Sciatic nerve (tissue), 2 donors: ENCODE results near the gene SPACDR. TPM values are rescaled to one million over a fixed set of nuclear protein-coding genes. Genes with fewer than 3 reads are reported as not detected.

Experiments used
- ATAC-seq: fragments of 200-7000 bp; cut with Tn5 transposase; one replicate; pipeline ENCODE4 v1.9.1; 2020; ENCODE audit warnings: mild to moderate bottlenecking, moderate library complexity
- DNase-seq: peaks from one replicate; pipeline ENCODE4 v3.0.0-alpha.2; 2020; ENCODE audit warnings: low spot score
- intact Hi-C: fragments of 100-400 bp; cut with DNase I; formaldehyde crosslinking; loops from one replicate; pipeline ENCODE4 v1.14.2; 2022
- total RNA-seq: library from RNA; stranded (reverse); fragmentation: NEBNext Ultra II Directional; extraction: Animal tissue kit (Norgen Biotek cat#: 25700); gene quantifications from one replicate; pipeline ENCODE4 v1.2.1, GENCODE V29; 2021
- donor health status: DM: no; HTN: no; CAD: no.
- donor health status: DM: no; HTN: no; CAD: no.

The SPACDR gene
- total RNA-seq, 1 donor from 2014 or later, result 3.6 TPM

DNA sequence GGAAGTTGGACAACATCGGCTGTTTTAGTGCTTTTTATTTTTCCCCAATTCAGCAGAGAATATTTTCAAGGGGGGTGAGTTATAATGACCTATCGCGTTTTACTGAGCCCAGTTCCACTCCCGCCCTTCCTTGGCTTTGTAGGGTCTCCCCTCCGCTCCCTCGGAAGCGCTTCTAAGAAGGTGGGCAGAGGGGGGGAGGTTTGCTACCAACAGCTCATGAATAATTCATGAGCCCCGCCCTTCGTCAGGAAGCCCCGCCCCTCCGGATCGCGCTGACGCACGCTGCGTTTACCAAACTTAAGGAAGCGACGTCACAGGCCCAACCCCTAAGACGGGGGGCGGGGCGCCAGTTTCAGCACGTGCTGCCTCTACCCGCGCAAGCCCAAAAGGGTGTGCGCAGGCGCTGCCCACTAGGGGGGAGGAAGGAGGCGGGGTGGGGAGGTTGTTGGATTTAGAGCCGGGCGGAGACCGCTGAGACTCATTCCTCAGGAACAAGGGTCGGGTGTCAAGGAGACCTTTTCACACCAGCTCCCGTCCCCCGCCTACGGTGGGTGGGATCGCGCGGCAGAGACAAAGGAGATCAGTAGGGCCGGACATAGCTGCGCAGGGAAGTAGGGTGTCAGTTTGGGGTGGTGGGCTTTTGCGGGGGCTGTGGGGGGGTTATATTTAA is 35.0 kb downstream of the SPACDR start:
- intact Hi-C loops, result no loop called here
- DNase-seq (peak; percentile 100), ATAC-seq (peak; percentile 91)

DNA sequence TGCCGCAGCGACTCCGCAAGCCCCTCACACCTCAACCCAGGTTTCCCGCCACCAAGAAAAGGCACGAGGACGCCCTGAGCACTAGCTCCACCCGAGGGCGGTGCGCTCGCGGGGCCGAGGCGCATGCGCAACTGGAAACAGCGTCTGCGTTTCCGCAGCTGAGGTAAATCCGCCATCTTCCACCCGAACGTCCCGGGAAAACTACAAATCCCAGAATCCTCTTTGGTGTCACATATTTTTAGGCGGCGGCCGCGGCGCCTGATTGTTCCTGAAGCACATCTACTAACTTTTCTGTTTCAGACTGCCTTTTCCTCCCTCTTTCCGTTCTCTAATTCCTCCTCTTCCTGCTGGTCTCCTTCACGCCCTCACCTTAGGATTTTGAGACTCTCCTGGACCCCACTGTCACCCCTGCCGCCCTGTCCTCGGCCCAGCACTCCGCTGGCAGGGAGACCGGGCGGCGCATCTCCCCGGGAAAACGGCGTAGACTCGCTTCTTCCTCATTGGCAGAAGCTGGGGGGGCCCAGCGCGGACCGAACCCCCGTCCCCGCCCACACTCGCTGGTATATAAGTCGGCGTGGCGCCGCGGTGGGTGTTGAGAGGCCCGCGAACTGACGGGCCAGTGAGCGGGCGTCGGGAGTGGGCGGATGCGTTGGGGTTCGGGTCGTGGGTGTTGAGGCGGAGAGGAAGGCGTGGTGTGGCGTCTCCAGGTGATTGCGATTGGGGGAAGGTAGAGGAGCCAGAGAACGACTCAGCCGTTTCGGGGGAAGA is 35.7 kb downstream of the SPACDR start, which contains the start of gene ZCWPW1:
Gene ZCWPW1, minus strand, starts transcription at position 505 of the 768 bp plus-strand sequence. CDS start 8,054 bp downstream, outside the sequence.
- peak; percentile 83 for ATAC-seq
- intact Hi-C loops, result no loop called here
- peak; percentile 98 for DNase-seq

DNA sequence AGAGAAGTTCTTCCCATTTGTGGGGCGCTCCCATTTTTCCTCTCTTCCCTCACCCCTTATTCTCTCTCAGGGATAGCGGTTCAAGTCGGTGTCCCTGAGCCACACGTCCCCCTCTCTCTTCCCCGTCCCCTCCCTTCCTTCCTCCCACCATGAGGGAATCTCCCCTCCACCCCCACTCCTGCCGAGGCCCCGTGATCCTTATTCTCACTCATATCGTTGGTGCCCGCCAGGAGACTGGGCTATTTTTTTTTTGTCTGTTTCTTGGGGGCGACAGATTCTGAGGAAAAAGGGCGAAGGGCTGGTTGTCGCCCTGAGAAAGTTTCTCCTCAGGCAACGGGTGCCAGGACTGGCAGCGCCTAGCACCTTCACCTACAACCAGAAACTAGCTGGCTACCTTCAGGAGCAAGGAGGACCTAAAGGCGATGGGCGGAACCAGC is 36.3 kb downstream of the SPACDR start:
- DNase-seq (no peak), ATAC-seq (no peak)
- intact Hi-C loops, result no loop called here

DNA sequence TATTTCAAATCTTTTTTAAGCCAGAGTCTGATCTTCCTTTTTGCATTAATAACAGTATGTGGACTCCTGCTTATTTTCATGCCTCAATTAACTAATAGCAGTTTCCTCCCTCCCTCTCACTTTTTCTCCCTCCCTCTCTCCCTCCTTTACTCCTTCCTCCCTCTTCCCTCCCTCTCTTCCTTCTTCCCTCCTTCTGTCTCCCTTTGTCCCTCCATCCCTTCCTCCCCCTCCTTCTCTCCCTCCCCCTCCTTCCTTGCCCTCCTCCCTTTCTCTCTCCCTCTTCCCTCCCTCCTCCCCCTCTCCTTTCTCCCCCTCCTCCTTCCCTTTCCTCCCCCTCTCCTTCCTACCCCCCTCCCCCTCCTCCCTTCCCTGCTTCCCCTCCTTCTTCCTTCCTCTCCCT is 37.5 kb downstream of the SPACDR start:
- DNase-seq, result no peak
- no peak for ATAC-seq
- intact Hi-C loops, result no loop called here

DNA sequence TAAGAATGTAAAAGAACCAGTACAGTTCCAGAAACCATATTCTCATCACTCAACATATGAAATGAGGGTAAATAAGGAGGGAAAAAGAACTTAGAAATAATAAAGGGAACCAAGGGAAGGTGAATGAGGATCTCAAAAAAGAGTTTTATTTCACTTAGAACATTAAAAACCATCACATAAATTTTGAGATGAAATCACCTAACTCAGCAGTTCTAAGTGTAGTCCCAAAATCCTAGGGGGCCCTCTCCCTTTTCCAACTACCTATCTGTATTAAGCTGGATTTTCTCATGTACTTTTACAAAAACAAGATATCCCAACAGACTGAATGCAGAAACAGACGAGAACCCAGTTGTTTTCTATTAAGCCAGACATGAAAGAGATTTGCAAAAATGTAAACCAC is 38.7 kb downstream of the SPACDR start:
- no peak for DNase-seq
- intact Hi-C loops, result no loop called here
- ATAC-seq, result no peak

DNA sequence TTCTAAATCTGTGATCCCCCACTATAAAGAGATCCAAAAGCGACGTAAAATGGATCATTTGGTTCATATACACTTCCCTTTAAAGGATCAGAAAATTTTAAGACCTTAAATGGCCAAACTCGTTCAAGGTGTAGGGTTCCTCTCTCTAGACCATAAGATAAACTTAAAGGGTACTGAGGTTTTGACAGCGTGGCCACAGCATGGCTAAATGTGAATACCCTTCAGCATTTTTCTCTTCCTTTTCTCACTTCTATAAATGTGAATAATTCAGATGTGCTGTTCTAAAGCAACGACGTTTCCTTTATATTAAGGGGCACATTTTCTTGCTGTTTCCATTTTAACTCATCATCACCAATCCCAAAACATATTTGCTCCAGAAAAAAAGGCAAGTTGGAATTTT is 40.7 kb downstream of the SPACDR start:
- no peak for ATAC-seq
- intact Hi-C loops, result no loop called here

DNA sequence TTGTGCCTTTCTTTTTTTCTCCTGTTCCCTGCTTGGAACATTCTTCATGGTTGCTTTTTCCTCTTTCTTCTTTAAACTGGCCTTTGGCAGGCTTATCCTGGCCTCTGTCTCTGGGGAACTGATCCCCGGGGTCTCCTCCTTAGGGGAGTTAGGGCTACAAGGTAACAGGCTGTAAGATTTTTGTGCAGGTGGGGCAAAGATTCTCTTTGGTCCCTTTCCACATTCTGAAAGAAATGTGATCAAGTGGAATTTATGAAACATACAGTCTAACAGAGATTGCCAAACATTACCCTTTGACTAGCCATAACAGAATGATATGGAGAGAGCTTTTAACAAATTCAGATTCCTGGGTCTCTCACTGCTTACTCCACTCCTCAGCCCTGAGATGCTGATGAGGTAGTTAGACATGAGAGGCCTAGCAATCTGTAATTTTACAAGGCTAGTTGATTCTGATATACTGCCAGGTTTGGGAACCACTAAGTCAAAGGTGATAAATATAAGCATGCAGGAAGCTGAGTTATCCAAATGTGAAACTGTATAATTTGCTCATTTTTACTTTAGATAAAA is 44.3 kb downstream of the SPACDR start:
- no peak for ATAC-seq
- intact Hi-C loops, result no loop called here
- DNase-seq, result no peak

More for the DNA sequence above, 40.7 kb downstream of the SPACDR start:
- no peak for DNase-seq

DNA sequence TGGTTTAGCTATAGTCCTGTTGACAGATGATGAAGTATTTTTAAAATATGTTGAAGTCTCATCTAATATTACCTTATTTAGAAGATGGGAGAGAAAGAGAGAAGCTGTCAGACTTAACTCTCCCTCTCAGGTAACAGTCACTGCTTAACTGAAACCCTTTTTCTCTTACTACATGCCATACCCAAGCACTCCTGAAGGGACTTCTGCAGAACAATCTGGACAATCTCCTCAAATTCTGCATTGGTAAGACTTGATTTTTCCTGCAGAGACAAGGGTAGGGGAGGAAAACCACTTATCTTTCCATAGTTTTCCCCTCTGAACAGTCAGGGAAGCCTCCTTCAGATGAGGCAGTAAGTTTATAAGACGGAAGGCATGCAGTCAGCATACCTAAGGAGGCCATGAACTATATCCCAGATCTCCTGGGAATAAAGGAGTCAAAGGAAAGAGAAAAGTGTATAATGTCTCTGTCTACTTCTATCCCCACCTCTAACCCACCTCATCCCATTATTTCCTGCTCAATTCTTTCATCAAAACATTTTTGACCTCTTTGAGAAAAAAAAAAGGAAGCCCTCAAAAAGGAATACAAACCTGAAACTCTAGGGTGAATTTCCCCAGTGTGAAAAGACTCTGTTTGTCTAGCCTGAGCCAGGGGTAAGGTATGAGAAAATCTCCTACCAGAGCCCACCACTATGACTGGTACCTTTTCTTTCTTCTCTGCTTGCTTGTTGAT is 45.0 kb downstream of the SPACDR start:
- intact Hi-C loops, result no loop called here

DNA sequence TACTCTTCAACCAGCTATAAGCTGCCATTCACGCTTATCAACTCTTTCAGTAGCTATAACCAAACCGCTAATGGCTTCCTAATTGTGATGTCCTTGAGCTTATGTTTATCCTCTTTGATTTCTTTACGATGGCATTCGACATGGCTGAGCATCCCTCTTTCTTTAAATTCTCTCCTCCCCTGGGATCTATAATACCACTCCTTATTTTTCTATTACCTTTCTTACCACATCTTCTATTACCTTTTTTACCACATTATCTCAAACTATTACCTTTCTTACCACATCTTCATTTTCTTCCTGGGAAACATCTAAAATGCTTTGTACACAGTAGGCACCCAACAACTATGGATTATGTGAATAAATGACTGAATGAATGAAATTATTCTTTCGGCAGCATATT is 48.6 kb downstream of the SPACDR start:
- no peak for ATAC-seq
- no peak for DNase-seq
- intact Hi-C loops, result no loop called here

More for the DNA sequence above, 45.0 kb downstream of the SPACDR start:
- ATAC-seq, result no peak
- no peak for DNase-seq

DNA sequence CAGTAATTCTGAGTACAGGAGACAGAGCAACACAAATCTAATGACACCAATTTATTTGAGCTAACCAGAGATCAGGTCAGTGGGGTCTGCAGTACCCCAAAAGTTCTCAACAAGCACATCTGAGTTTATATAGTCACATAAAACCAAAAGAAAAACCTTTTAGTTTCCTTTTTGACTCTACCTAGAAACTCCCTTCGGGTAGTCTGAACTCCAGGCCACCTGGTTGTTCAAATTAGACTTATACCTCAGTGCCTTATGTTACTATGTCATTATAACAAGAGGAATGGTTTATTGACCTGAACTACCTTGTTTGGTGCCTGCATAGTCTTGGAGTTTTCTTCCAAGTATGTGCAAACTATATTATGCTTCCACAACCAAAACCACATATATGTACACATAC is 50.2 kb downstream of the SPACDR start:
- DNase-seq (no peak), ATAC-seq (no peak)
- intact Hi-C loops, result no loop called here

DNA sequence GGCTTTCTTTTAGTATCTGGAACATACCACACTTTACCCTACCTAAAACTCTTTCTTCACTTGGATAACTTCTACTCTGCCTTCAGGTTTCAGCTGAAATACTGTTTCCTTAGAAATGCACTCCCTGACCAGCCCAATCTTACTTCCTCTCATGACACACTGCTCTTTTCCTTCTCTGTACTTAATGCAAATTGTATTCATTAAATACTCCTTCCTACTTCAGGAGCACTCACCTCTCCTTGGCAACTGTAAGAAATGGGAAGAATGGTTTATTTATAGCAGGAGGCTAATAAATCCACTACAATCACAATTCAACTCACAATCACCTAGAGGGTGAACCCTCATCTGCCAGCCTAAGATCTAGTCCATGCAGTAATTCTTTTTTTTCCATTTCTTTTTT is 50.7 kb downstream of the SPACDR start:
- DNase-seq, result no peak
- no peak for ATAC-seq
- intact Hi-C loops, result no loop called here

DNA sequence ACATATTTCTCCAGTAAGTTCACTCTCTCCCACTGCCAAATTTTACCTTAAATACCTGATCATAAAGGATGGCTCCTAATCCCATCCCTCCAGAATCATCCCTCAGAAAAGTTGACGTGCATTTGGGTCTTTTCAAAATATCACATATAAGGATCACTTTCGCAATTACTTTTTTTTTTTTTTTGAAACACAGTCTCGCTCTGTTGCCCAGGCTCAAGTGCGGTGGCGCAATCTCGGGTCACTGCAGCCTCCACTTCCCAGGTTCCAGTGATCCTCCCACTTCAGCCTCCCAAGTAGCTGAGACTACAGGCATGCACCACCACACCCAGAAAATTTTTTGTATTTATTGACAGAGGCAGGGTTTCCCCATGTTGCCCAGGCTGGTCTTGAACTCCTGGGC is 53.0 kb downstream of the SPACDR start:
- ATAC-seq, result no peak
- no peak for DNase-seq
- intact Hi-C loops, result no loop called here

DNA sequence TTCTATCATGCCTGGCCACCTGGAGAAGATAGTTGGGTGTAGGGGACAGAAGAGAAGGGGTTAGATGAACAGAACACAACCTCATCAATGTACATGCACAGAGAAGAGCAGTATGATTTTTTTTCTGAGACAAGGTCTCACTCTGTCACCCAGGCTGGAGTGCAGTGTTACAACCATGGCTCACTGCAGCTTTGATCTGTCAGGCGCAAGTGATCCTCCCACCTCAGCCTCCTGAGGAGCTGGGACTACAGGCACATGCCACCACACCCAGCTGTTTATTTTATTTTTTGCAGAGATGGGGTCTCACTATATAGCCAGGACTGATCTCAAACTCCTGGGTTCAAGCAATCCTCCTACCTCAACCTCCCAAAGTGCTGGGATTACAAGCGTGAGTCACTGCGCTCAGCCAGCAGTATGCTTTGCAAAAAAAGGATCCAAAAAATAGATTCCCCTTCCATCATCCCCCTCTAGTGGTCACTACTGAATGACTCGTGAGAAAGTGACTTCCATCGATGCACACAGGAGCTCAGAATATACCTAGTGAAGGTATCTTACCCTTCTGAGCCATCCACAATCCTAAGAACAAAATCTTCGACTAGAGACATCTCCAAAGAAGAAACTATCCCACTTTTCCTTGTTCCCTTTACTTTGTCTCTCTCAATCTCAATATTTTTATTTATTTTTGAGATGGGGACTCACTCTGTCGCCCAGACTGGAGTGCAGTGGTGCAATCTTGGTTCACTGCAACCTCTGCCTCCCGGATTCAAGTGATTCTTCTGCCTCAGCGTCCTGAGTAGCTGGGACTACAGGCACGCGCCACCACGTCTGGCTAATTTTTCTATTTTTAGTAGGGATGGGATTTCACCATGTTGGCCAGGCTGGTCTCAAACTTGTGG is 56.5 kb downstream of the SPACDR start:
- ATAC-seq (peak; percentile 74), DNase-seq (no peak)
- intact Hi-C loops, result no loop called here

DNA sequence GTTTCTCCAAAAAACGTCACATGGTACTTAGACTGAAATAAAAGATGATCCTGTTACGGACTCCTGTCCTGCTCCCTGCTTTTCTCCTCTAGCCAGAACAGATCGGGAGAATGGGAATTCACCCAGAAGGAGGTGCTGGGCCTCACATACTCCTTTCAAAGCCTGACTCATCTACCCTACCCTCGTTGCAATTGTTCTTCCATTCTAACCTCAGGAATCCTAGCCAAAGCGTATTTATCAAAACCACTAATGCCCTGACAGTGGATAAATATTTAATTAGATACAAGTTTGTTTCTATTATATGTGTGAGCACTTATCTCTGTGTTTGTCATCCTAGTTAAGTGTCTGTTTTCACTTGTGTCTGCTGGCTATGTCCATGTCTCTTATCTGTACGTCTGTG is 57.3 kb downstream of the SPACDR start:
- ATAC-seq (no peak), DNase-seq (no peak)
- intact Hi-C loops, result no loop called here

Other genes with a start within 250 kb of the SPACDR start
- gene PVRIG, start 244.3 kb downstream of the SPACDR start, total RNA-seq, result 1.2 TPM
- not detected for gene SPDYE3, start 156.6 kb downstream of the SPACDR start, total RNA-seq
- gene PILRB, start 106.1 kb downstream of the SPACDR start, total RNA-seq, result 46.3 TPM
- 14.6 TPM for gene PILRA, start 90.8 kb downstream of the SPACDR start, total RNA-seq
- 8.0 TPM for gene ZCWPW1, start 35.6 kb downstream of the SPACDR start, total RNA-seq
- gene MEPCE, start 34.4 kb downstream of the SPACDR start, total RNA-seq, result 37.0 TPM
- 25.3 TPM for gene PPP1R35, start 27.8 kb downstream of the SPACDR start, total RNA-seq
- gene TSC22D4, start 15.0 kb upstream of the SPACDR start, total RNA-seq, result 148 TPM
- 9.1 TPM for gene NYAP1, start 19.7 kb upstream of the SPACDR start, total RNA-seq
- 30.6 TPM for gene AGFG2, start 74.9 kb upstream of the SPACDR start, total RNA-seq
- 13.6 TPM for gene SAP25, start 109.6 kb upstream of the SPACDR start, total RNA-seq
- gene LRCH4, start 121.9 kb upstream of the SPACDR start, total RNA-seq, result 75.7 TPM
- 1.2 TPM for gene FBXO24, start 122.1 kb upstream of the SPACDR start, total RNA-seq
- gene PCOLCE, start 138.1 kb upstream of the SPACDR start, total RNA-seq, result 138 TPM
- 23.0 TPM for gene MOSPD3, start 148.3 kb upstream of the SPACDR start, total RNA-seq
- 1.2 TPM for gene TFR2, start 177.3 kb upstream of the SPACDR start, total RNA-seq
- gene ACTL6B, start 192.2 kb upstream of the SPACDR start, total RNA-seq, result not detected
- 179 TPM for gene GNB2, start 209.5 kb upstream of the SPACDR start, total RNA-seq
- gene GIGYF1, start 230.0 kb upstream of the SPACDR start, total RNA-seq, result 58.8 TPM
- 16.6 TPM for gene POP7, start 241.9 kb upstream of the SPACDR start, total RNA-seq